Skin of body (tissue), 2 donors: ENCODE data around the gene PIK3R6. TPM values are rescaled to one million over a fixed set of nuclear protein-coding genes. Genes with fewer than 3 reads are reported as not detected.
"Not testable (repeated sequence)": the region's sequence is repeated elsewhere in the genome, so short reads cannot be mapped to it uniquely, and the experiment has no call there.

Experiments
- DNase-seq: peaks from one replicate; lab custom pipeline; 2025; lab: John Stamatoyannopoulos, UW
- total RNA-seq: library from RNA; depleted of rRNA; stranded (reverse); fragments of >200 nt; gene quantifications from one replicate; pipeline ENCODE4 v1.2.3, GENCODE V29; 2014

The PIK3R6 gene
- total RNA-seq, 1 donor from 2014 or later = 1.1 TPM

DNA sequence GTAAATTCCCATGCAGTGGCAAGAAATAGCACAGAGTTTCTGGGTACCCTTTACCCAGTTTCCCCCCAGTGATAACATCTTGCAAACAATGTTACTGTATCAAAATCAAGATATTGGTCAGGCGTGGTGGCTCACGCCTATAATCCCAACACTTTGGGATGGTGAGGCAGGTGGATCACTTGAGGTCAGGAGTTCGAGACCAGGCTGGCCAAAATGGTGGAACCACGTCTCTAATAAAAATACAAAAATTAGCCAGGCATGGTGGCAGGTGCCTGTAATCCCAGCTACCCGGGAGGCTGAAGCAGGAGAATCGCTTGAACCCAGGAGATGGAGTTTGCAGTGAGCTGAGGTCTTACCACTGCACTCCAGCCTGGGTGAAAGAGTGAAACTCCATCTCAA lies 11.3 kb downstream of the PIK3R6 start:
- DNase-seq = not testable (repeated sequence)

- DNase-seq = no peak
Observed at GRCh38 chr17:8855477-8856204, 11.8 kb downstream of the PIK3R6 start.

DNA sequence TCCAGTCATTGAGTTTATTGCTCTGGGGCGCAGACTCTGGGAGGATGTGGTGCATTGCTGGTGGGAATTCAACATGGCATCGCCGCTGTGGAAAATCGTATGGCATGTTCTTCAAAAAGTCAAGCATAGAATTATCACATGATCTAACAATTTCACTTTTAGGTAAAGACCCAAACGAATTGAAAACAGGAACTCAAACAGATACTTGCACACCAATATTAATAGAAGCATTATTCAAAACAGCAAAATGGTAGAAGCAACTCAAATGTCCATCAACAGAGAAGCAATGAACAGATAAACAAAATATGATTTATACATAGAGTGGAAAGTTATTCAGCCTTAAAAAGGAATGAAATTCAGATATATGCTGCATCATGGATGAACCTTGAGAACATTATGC lies 15.9 kb downstream of the PIK3R6 start:
- DNase-seq = no peak

DNA sequence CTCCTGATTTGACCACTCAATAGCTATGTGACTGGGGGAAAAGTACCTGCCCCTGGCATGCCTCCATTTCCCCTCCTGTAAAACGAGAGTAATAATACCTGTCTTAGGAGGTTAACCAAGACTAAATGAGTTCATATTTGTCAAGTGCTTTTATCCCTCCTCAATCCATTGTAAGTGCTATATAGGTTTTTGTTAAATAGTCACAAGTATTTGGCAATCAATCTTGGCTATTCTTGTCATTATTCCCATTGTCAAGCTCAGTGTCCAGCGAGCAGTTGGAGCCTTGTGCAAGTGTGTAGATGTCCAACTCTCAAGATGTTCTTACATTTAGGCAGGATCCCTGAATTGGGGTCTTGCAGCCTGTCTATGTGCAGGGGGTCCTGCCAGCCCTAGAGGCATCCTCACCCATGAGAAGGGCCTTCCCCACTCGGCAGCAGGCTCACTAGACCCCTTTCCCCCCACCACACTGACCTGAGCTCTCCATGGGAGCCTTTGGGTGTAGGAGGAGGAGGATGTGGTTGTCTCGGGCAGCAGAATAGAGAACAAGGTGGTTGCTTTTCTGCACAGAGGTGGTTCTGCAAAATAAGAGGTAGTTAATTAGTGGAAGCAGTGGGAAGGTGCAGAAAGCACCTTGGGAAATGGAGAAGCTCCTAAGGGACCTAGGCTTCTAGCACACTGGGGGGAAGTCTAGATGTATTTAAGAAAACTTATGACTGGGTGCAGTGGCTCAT lies 18.0 kb downstream of the PIK3R6 start:
- DNase-seq = no peak

GRCh38 chr17:8847891-8848290 lies 19.6 kb downstream of the PIK3R6 start:
- no peak for DNase-seq

DNA sequence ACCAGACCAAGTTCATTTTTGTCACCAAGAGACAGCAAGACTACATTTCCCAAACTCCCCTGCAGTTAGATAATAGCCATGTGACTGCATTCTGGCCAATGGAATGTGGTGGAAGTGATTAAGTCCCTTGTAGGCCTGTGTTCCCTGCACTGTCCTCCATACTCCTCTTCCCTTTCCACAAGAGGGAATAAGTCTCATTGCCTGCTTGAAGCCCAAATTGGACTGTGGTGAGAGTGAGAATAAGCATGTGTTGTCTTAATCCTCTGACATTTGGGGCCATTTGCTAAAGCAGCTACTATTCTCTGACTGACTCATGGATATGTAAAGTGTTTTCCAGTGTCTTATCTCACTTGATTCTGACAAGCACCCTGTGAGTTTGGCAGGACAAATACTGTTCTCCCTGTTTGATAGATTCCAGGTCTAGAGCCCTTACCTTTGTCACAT lies 20.7 kb downstream of the PIK3R6 start:
- no peak for DNase-seq

- no peak for DNase-seq
Observed at GRCh38 chr17:8844229-8845218, 22.9 kb downstream of the PIK3R6 start.

DNA sequence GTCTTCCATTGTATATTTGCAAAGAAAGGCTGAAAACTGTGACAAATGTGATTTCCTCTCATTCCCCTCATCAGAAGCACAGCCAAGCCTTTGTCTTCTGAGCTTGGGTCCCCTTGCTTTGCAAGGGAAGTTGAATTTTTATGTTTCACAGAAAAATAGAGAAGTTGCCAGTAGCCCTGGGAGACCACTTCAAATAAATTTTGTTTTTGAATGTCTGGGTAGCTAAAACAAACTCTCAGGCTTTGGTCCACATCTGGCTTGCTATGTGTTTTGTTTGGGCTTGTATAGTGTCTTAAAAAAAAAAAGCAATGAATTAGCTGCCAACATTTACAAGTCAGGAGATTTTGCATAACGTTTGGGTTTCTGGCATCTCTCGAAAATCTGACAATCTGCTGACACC lies 24.1 kb downstream of the PIK3R6 start:
- DNase-seq = no peak

DNA sequence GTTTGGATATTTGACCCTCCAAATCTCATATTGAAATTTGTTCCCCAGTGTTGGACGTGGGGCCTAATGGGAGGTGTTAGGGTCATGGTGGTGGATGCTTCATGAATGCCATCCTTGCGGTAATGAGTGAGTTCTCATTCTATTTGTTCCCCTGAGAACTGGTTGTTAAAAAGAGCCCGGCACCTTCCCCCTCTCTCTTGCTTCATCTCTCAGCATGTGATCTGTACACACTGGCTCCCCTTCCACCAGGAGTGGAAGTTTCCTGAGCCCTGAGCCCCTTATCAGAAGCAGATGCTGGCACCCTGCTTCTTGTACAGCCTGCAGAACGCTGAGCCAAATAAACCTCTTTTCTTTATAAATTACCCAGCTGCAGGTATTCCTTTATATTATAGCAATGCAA lies 25.6 kb downstream of the PIK3R6 start:
- no peak for DNase-seq

GRCh38 chr17:8839410-8839935 lies 28.0 kb downstream of the PIK3R6 start:
- DNase-seq = no peak

GRCh38 chr17:8838551-8839095 lies 28.9 kb downstream of the PIK3R6 start:
- no peak for DNase-seq

- DNase-seq = no peak
Observed at GRCh38 chr17:8837563-8838075, 29.9 kb downstream of the PIK3R6 start.

GRCh38 chr17:8836821-8837562 lies 30.5 kb downstream of the PIK3R6 start:
- no peak for DNase-seq

DNA sequence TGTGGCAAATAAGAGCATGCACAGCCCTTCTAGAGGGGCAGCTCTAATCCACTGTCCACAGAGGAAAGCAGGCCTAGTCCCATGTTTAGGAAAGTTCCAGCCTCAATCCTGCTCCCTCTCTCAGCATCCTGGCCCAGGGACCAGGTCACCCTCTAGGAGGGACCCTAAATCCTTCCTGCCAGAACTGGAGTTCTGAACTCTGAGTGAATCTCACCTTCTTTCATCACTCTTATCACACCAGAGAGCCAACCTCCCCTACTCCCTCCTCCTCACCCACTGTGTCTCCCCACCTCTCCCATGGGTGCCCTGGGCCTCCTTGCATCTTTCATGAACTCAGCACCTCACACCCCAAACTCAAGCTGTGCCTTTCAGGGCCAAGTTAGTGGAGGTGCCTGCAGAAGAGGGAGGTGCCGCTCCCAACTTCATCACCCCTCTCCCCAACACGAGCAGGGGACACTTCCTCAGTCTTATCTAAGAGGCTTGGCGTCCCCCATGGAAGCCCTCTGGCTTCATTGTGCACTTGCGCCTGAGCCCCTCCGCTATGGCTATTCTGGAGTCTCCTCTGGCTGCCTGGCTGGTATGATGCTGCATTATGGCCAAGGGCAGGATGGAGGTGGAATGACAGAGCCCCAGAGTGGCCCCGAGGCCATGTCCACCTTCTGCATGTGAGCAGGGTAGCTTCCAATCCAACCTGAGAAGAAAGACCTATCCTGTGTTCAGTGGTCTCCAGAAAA lies 31.7 kb downstream of the PIK3R6 start:
- DNase-seq = no peak

GRCh38 chr17:8835106-8835505 lies 32.4 kb downstream of the PIK3R6 start:
- no peak for DNase-seq

DNA sequence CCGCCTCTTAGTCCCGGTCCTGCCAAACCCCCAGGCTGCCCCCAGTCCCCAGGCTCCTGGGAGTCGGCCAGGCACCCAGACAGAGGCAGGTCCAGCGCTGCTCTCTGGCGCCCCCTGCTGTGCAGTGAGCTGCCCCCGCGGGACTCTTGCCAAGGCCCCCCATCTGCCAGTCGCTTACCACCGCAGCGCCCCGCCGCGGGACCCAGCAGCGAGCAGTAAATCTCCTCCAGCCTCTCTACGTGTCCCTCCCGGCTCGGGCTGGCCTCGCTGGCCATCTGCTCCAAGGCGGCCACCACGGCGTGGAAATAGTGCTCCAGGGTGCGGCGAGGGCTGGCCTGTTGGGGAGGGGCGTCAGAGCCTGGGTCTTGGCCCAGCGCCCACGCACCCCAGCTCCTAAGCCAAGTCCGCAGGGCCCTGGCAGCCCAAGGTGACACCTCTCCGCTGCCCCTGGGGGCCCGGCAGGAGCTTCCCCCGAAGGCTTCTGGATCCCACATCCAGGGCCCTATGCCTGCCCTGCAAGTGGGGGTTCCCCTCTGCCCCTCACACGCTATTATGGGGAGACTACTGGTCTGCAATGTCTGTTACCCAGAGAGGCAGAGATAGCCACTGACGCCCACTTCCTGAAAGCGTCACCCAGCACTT lies 34.6 kb downstream of the PIK3R6 start:
- no peak for DNase-seq

- DNase-seq = no peak
Observed at GRCh38 chr17:8831234-8831849, 36.1 kb downstream of the PIK3R6 start.

- no peak for DNase-seq
Observed at GRCh38 chr17:8830141-8830540, 37.3 kb downstream of the PIK3R6 start.
